K562 (cell line): ENCODE measurements around the gene GSC. TPM values are rescaled to one million over a fixed set of nuclear protein-coding genes. Genes with fewer than 3 reads are reported as not detected.

ENCODE experiments used
- ATAC-seq: fragments of 200-7000 bp; cut with Tn5 transposase; 3 replicates; pipeline ENCODE4 v1.9.1; 2020; ENCODE audit warnings: moderate library complexity
- BruUV-seq: library from RNA; stranded (reverse); fragments of 400-500 nt; replicated peaks from 2 replicates; lab custom pipeline; 2021; lab: Mats Ljungman, UMichigan
- CTCF ChIA-PET: fragments of 300-600 bp; formaldehyde crosslinking; extraction: SDS; loops from one replicate; lab custom pipeline; 2021; ENCODE audit warnings: low intra/inter-chr PET ratio; lab: Yijun Ruan, JAX
- POLR2A ChIA-PET: fragments of 300-600, 350-650 bp; sonication (Branson Sonifier 250); formaldehyde crosslinking; extraction: SDS; loops from one replicate; lab custom pipeline; 2021; ENCODE audit warnings: antibody characterized with exemption, inconsistent platforms; lab: Yijun Ruan, JAX
- DNase-seq, 4 experiments: peaks; one replicate each; pipeline versions ENCODE4 v3.0.0 to v3.0.0-alpha.2; 2011 to 2018; ENCODE audit warnings: low spot score in 3 of 4, mixed read lengths in 3 of 4; ENCODE audit errors: extremely low read depth in 1 of 4
- FAIRE-seq: peaks from 2 replicates; lab custom pipeline; 2011; peaks lifted over from hg19 to GRCh38; lab: Jason Lieb, UNC
- H2AFZ ChIP-seq: 2 replicates; pipeline ENCODE4 v1.6.0; 2011; ENCODE audit warnings: low read depth, low read length, control low read depth, inconsistent platforms
- H3K27ac ChIP-seq: fragments of 200-600 bp; 3 replicates; pipeline ENCODE4 v1.8.0; 2011; ENCODE audit warnings: low read depth, mild to moderate bottlenecking, control low read depth, inconsistent platforms, low read length, moderate library complexity, mixed read lengths; ENCODE audit errors: extremely low read depth
- H3K27me3 ChIP-seq, 2 experiments: fragments of 300-600 bp in 1 of 2; 2 replicates in 1 of 2; 3 replicates in 1 of 2; pipeline versions ENCODE4 v1.6.0 to v1.8.0; 2011; ENCODE audit warnings: inconsistent platforms in 2 of 2, low read length in 2 of 2, mild to moderate bottlenecking in 1 of 2, mixed read lengths in 1 of 2, moderate library complexity in 1 of 2; ENCODE audit not compliant: control insufficient read depth in 2 of 2, insufficient read depth in 2 of 2
- H3K36me3 ChIP-seq: fragments of 300-600 bp; 3 replicates; pipeline ENCODE4 v1.8.0; 2011; ENCODE audit warnings: mild to moderate bottlenecking, low read length, inconsistent platforms; ENCODE audit not compliant: control insufficient read depth, insufficient read depth
- H3K4me1 ChIP-seq, 2 experiments: fragments of 200-600 bp in 1 of 2; replicated peaks in 1 of 2; 2 replicates in 1 of 2; 3 replicates in 1 of 2; pipeline versions ENCODE4 v1.5.1 to v1.8.0; 2011; ENCODE audit warnings: inconsistent platforms in 2 of 2, low read length in 2 of 2, mild to moderate bottlenecking in 1 of 2, mixed read lengths in 1 of 2, moderate library complexity in 1 of 2; ENCODE audit not compliant: control insufficient read depth in 2 of 2, insufficient read depth in 2 of 2
- H3K4me2 ChIP-seq: 2 replicates; pipeline ENCODE4 v1.6.1; 2011; ENCODE audit warnings: low read length, control low read depth, inconsistent platforms, mixed read lengths; ENCODE audit not compliant: insufficient read depth
- H3K4me3 ChIP-seq: fragments of 200-600 bp; sonication (generic), shearing (Covaris generic); 2 replicates; pipeline ENCODE4 v1.5.1; 2016; ENCODE audit warnings: control low read depth, inconsistent platforms
- H3K79me2 ChIP-seq: fragments of 200-600 bp; 3 replicates; pipeline ENCODE4 v1.8.0; 2011; ENCODE audit warnings: low read length, inconsistent platforms; ENCODE audit not compliant: control insufficient read depth, insufficient read depth
- H3K9ac ChIP-seq, 2 experiments: 2 replicates each; pipeline versions ENCODE4 v1.6.0 to v1.6.1; 2011; ENCODE audit warnings: low read depth in 2 of 2, low read length in 2 of 2, control low read depth in 1 of 2, inconsistent platforms in 1 of 2, mild to moderate bottlenecking in 1 of 2, mixed read lengths in 1 of 2; ENCODE audit not compliant: insufficient read depth in 1 of 2
- H3K9me1 ChIP-seq: one replicate; pipeline ENCODE4 v1.6.0; 2011; ENCODE audit warnings: inconsistent platforms, mild to moderate bottlenecking, low read length, moderate library complexity; ENCODE audit not compliant: control insufficient read depth, insufficient read depth
- H3K9me3 ChIP-seq: replicated peaks from 2 replicates; pipeline ENCODE4 v1.5.1; 2011; ENCODE audit warnings: low read depth, low read length, inconsistent platforms; ENCODE audit not compliant: control insufficient read depth, insufficient read depth
- H4K20me1 ChIP-seq: replicated peaks from 2 replicates; pipeline ENCODE4 v1.6.1; 2011; ENCODE audit warnings: low read length, inconsistent platforms, mixed read lengths; ENCODE audit not compliant: control insufficient read depth, insufficient read depth
- BRD9 ChIP-seq: fragments of 450-650 bp; IDR thresholded peaks from 2 replicates; pipeline ENCODE4 v1.6.1; 2018; ENCODE audit warnings: low read depth; ENCODE audit not compliant: partially characterized antibody
- DNMT1 ChIP-seq: fragments of 450-650 bp; IDR thresholded peaks from 2 replicates; pipeline ENCODE4 v1.6.1; 2016; ENCODE audit warnings: antibody characterized with exemption, mild to moderate bottlenecking
- GTF2A2 ChIP-seq: IDR thresholded peaks from 2 replicates; pipeline ENCODE4 v1.6.1; 2016; ENCODE audit warnings: mild to moderate bottlenecking, missing genetic modification characterization, missing compliant biosample characterization
- MCM2 ChIP-seq: fragments of 450-650 bp; IDR thresholded peaks from 2 replicates; pipeline ENCODE4 v1.6.1; 2017; ENCODE audit warnings: low read depth, mild to moderate bottlenecking
- MEIS2 ChIP-seq: fragments of 450-650 bp; IDR thresholded peaks from 2 replicates; pipeline ENCODE4 v1.6.1; 2014; ENCODE audit warnings: mild to moderate bottlenecking; ENCODE audit not compliant: partially characterized antibody
- NONO ChIP-seq, 2 experiments: fragments of 200-400 bp in 1 of 2; fragments of 450-650 bp in 1 of 2; formaldehyde crosslinking in 1 of 2; IDR thresholded peaks; 2 replicates each; pipeline ENCODE4 v1.6.1; 2017; ENCODE audit warnings: low read depth in 2 of 2, mild to moderate bottlenecking in 2 of 2, moderate library complexity in 2 of 2, low read length in 1 of 2
- POU5F1 ChIP-seq: fragments of 150-350 bp; IDR thresholded peaks from 2 replicates; pipeline ENCODE4 v1.6.1; 2014; ENCODE audit warnings: borderline replicate concordance, low read length, low read depth, mild to moderate bottlenecking; ENCODE audit not compliant: partially characterized antibody
- STAT6 ChIP-seq: sonication (generic); formaldehyde crosslinking; IDR thresholded peaks from 2 replicates; pipeline ENCODE4 v1.8.1; 2023; ENCODE audit warnings: mild to moderate bottlenecking, missing genetic modification reagents
- TBP ChIP-seq: optimal IDR thresholded peaks from 2 replicates; pipeline ENCODE3; 2011; ENCODE audit warnings: low read depth, low read length, improper control_type of control experiment
- ZNF347 ChIP-seq: fragments of 450-650 bp; formaldehyde crosslinking; IDR thresholded peaks from 2 replicates; pipeline ENCODE4 v1.4.0; 2020; ENCODE audit warnings: low read depth, mild to moderate bottlenecking, moderate library complexity
- ZNF431 ChIP-seq: sonication (generic); formaldehyde crosslinking; IDR thresholded peaks from 2 replicates; pipeline ENCODE4 v1.8.0; 2022; ENCODE audit warnings: mild to moderate bottlenecking, missing genetic modification reagents
- ZNF76 ChIP-seq: fragments of 250-450 bp; sonication (Bioruptor Pico); IDR thresholded peaks from 2 replicates; pipeline ENCODE4 v1.4.0; 2020; ENCODE audit warnings: mild to moderate bottlenecking, moderate library complexity, borderline replicate concordance
- ZNF766 ChIP-seq: fragments of 200-800 bp; sonication (Bioruptor generic); conservative IDR thresholded peaks from 2 replicates; pipeline ENCODE4 v1.6.1; 2016; ENCODE audit warnings: missing genetic modification characterization, missing compliant biosample characterization
- WGBS: fragments of 100-300 bp; shearing (Covaris generic); methylation state at CpG from one replicate; pipeline ENCODE4 v1.1.6; 2016; ENCODE audit warnings: low coverage, mixed read lengths; ENCODE audit not compliant: insufficient coverage; ENCODE audit errors: missing lambda C conversion rate; 5-methylcytosine and 5-hydroxymethylcytosine counted together
- in situ Hi-C: fragments of 300-500 bp; cut with MboI; formaldehyde crosslinking; loops from 4 replicates; pipeline ENCODE4 v1.15.0; 2018; ENCODE audit warnings: inconsistent platforms, mixed read lengths
- intact Hi-C: fragments of 100-400 bp; cut with micrococcal nuclease; formaldehyde crosslinking; loops from 2 replicates; pipeline ENCODE4 v1.14.2; 2022
- polyA plus RNA-seq, 8 experiments: library from polyadenylated mRNA; depleted of rRNA in 4 of 8; stranded (reverse) in 5 of 8; unstranded in 3 of 8; fragments of >200 nt; fragmentation: Nextera tagmentation in 2 of 8; fragmentation: Illumina TruSeq in 1 of 8; extraction: Ambion mirVana in 2 of 8; extraction: Trizol in 1 of 8; gene quantifications; 2 replicates each; pipeline versions ENCODE4 v1.2.1 to v1.2.3, GENCODE V29; 2011 to 2014; ENCODE audit warnings: inconsistent platforms in 1 of 8, missing spikeins in 1 of 8
- total RNA-seq, 7 experiments: library from RNA; depleted of rRNA in 6 of 7; stranded (reverse); fragments of >200 nt in 6 of 7; fragmentation: Illumina TruSeq in 2 of 7; extraction: Trizol in 2 of 7; gene quantifications; 2 replicates each; pipeline versions ENCODE4 v1.2.1 to v1.2.3, GENCODE V29; 2011 to 2021; ENCODE audit warnings: low replicate concordance in 1 of 7
- TF ChIP-seq, protein P1 (sequence below): fragments of 450-650 bp; formaldehyde crosslinking; IDR thresholded peaks from 2 replicates; pipeline ENCODE4 v1.4.0; 2020; ENCODE audit warnings: mild to moderate bottlenecking, moderate library complexity

Gene GSC
- total and polyA plus RNA-seq, 9 of the 15 experiments (the other 6 are each of a cell fraction or from before 2014, with no cell fraction given), result not detected

DNA sequence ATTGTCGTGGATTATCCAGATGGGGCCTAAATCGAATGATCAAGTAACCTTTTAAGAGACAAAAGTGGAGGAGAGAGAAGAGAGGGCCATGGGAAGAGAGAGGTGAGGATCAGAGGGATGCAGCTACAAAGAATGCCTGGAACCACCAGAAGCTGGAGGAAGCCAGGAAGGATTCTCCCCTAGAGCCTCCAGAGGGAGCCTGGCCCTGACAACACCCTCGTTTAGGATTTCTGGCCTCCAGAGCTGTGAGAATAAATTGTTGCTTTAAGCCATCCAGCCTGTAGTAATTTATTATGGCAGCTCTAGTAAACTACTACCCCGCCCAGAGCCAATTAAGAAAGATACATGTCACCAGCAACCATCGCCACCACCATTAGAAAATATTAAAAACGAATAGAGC lies 46.2 kb upstream of the GSC start:
- no peak overlapping the region for H3K9ac ChIP-seq
- no peak for FAIRE-seq
- ATAC-seq, result no peak
- no peak overlapping the region for H3K4me2 ChIP-seq
- H3K36me3 ChIP-seq, result no peaks in the 10 kb centered on the region
- WGBS, result 0% methylated on average over 6 of the region's 6 CpGs
- CTCF ChIA-PET, result no interaction called here
- H3K4me3 ChIP-seq, result no peak overlapping the region
- BruUV-seq, result no TSS peak
- in situ Hi-C loops, result no loop called here
- H3K79me2 ChIP-seq, result no peaks in the 10 kb centered on the region
- intact Hi-C loops, result no loop called here
- DNase-seq, result no peak
- H3K27ac ChIP-seq, result no peak overlapping the region
- H3K4me1 ChIP-seq, result no peaks in the 10 kb centered on the region
- no peaks in the 10 kb centered on the region for H3K9me3 ChIP-seq
- H4K20me1 ChIP-seq, result no peaks in the 10 kb centered on the region
- H2AFZ ChIP-seq, result no peak overlapping the region
- H3K27me3 ChIP-seq, result no peaks in the 10 kb centered on the region
- POLR2A ChIA-PET, result no interaction called here
- TF ChIP-seq GTF2A2 (tag), result no peak
- no peak for TF ChIP-seq BRD9
- TF ChIP-seq ZNF76, result no peak
- TF ChIP-seq NONO (IDR thresholded peaks at IDR 0.05; ENCODE audit: low read depth in 2 of 2, low read length in 1 of 2), result no peak
- no peak for TF ChIP-seq STAT6 (CRISPR knock-in tag)
- TF ChIP-seq ZNF431, result no peak
- no peak for TF ChIP-seq TBP
- no peak for TF ChIP-seq ZNF766 (CRISPR knock-in tag)
- TF ChIP-seq, protein P1, sequence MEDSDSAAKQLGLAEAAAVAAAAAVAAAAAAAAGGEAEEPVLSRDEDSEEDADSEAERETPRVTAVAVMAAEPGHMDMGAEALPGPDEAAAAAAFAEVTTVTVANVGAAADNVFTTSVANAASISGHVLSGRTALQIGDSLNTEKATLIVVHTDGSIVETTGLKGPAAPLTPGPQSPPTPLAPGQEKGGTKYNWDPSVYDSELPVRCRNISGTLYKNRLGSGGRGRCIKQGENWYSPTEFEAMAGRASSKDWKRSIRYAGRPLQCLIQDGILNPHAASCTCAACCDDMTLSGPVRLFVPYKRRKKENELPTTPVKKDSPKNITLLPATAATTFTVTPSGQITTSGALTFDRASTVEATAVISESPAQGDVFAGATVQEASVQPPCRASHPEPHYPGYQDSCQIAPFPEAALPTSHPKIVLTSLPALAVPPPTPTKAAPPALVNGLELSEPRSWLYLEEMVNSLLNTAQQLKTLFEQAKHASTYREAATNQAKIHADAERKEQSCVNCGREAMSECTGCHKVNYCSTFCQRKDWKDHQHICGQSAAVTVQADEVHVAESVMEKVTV, result no peak
- no peak for TF ChIP-seq DNMT1
- TF ChIP-seq MCM2, result no peak
- TF ChIP-seq POU5F1, result no peak
- TF ChIP-seq ZNF347 (CRISPR knock-in tag), result no peak
- no peak for TF ChIP-seq MEIS2
- no peaks in the 10 kb centered on the region for H3K9me1 ChIP-seq
